T-helper 22 cell (primary cell): Measurements from ENCODE around the gene OXER1.
"Not testable (repeated sequence)": the region's sequence is repeated elsewhere in the genome, so short reads cannot be mapped to it uniquely, and the experiment has no call there.

ENCODE experiments used
- DNase-seq: peaks from one replicate; pipeline ENCODE4 v3.0.0-alpha.2; 2020; ENCODE audit warnings: low read depth

The OXER1 gene

GRCh38 chr2:42752314-42752713 is 11.6 kb downstream of the OXER1 start:
- DNase-seq, result no peak

DNA sequence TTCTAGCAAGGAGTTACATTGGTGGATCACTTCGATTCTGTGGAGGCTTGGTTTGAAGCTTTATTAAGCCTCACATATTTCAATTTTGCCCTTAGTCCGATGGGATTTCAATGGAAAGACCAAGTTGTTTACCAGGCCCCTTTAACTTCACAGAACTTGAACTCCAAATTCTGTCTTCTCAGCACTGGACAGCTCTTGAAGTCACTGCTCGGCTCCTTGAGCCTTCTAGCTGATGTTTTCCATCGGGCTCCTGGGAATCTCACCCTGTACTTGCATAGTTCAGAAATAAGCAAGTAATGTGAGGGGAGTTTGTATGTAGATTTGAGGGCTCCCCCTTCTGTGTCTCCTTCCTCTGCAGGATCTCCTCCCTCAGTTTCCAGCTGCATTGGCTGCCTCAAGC is 15.1 kb downstream of the OXER1 start:
- no peak for DNase-seq

GRCh38 chr2:42747422-42747821 is 16.5 kb downstream of the OXER1 start:
- no peak for DNase-seq

DNA sequence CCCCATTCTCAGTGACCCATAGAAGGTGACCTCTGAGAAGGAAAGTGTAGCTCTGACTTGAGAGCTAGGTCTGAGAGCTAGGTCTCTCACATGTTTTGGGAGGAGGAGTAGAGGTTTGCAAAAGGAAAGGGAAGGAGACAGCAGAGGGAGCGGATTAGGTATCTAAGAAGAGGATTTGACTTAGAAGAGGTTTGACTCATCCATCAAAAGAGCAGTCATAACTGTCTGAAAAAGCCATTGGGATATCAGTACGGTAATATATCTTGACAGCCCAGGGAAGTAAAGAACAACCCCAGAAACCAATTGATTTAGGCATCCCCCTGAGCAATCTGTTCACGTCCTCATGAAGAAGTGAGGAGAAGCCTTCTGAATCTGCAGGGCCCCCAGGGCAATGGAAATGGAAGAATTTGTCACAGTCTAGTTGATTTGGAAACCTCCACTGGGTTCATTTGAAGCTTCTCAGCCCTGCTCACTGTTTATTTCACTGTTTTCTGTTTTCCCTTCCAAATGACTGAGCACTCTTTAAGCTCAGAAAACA is 19.3 kb downstream of the OXER1 start:
- DNase-seq, result no peak

- no peak for DNase-seq
These were observed 20.3 kb downstream of the OXER1 start for GRCh38 chr2:42743659-42743990.

GRCh38 chr2:42742740-42743658 is 20.9 kb downstream of the OXER1 start:
- no peak for DNase-seq

DNA sequence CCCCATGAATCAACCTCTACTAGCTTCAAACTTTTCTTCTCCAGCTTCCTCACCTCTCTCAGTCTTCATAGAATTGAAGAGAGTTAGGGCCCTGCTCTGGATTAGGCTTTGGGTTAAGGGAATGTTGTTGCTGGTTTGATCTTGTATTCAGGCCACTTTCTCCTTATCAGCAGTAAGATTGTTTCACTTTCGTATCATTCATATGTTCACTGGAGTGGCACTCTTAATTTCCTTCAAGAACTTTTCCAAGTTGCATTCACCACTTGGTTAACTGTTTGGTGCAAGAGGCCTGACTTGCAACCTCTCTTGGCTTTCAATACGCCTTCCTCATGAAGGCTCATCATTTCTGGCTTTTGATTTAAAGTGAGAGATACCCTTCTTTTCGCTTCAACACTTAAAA is 22.8 kb downstream of the OXER1 start:
- DNase-seq, result no peak

GRCh38 chr2:42736598-42737322 is 27.2 kb downstream of the OXER1 start:
- DNase-seq, result no peak

GRCh38 chr2:42733852-42734251 is 30.1 kb downstream of the OXER1 start:
- no peak for DNase-seq

DNA sequence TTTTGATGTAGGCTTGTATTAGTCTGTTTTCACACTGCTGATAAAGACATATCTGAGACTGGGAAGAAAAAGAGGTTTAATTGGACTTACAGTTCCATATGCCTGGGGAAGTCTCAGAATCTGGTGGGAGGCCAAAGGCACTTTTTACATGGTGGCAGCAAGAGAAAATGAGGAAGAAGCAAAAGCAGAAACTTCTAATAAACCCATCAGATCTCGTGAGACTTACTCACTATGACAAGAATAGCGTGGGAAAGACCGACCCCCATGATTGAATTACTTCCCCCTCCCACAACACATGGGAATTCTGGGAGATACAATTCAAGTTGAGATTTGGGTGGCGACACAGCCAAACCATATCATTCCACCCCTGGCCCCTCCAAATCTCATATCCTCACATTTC is 32.6 kb downstream of the OXER1 start:
- DNase-seq, result not testable (repeated sequence)

DNA sequence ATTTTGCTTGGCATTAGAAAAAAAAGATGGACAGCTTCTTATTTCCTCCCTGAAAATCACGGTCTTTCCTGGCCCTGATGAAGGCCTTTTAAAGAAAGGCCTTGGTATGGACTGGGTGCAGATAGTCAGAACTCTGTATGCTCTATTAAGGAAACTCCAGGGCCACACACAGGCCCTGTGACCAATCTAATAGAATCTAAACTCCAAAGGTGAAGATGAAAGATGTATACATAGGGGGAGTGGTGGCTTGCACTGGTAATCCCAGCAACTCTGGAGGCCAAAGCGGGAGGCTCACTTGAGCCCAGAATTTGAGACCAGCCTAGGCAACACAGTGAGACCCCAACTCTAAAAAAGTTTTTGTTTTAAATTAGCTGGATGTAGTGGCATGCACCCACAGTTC is 37.3 kb downstream of the OXER1 start:
- DNase-seq, result no peak

- no peak for DNase-seq
These were observed 38.3 kb downstream of the OXER1 start for GRCh38 chr2:42725657-42726056.

GRCh38 chr2:42724886-42725285 is 39.0 kb downstream of the OXER1 start:
- no peak for DNase-seq

GRCh38 chr2:42723465-42723864 is 40.5 kb downstream of the OXER1 start:
- no peak for DNase-seq

- no peak for DNase-seq
These were observed 41.4 kb downstream of the OXER1 start for GRCh38 chr2:42722320-42723190.

DNA sequence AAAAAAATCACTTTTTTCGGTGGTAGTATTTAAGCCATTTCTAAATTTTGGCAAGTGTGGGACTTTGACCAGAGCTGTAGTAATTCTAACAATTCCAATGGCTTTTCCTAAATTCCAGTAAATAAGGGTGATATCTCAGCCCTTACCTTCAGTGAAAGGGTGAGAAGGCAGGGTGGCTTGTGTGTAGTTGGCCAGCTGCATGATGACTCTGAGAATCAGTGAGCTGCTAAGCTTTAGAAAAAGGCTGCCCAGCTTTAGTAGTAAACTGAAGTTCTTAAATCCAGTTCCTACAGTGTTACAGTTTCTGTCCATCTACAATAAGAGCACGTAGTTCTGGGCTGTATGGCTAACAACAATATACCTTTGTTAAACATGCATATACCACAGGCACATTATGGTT is 42.0 kb downstream of the OXER1 start:
- no peak for DNase-seq

GRCh38 chr2:42714686-42715085 is 49.2 kb downstream of the OXER1 start:
- DNase-seq, result no peak

GRCh38 chr2:42713920-42714319 is 50.0 kb downstream of the OXER1 start:
- DNase-seq, result no peak

DNA sequence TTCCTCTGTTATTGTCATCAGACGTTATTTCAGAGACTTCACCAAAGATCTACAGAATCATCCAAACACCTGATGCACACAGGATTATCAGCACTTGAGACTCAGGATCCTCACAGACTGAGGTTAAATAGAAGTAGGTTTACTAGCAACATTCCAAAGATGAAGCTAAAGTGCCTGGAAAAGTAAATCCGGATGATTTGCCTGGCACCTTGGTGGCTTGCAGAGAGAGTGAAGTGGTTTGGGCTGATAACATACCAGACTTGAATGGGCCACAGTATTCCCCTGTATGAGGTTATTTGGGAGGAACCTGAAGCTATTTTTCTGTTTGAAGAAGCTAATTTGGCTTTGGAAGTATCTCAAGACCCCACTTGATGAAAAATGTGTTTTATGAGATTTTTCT is 51.0 kb downstream of the OXER1 start:
- DNase-seq, result no peak
